ENCODE data around the gene SMIM5.

Gene SMIM5

GRCh38 chr17:75632863-75633485, at the start of gene SMIM5:
SMIM5 (plus strand) TSS chr17:75633434; CDS start chr17:75640202, 6,768 bp downstream.
- intact Hi-C loops (cut with DNase I; ENCODE audit: low total_unique reads), result loop anchor here (2.0 to 5.0 kb wide), 2 partner anchors 34 to 116 kb away; partner anchors contain the start of genes RECQL5 and SAP30BP
- Histone ChIP-seq H3K27ac (peak within 1 kb of the TSS; percentile 72 to 76), H3K27me3 (no peaks in the 10 kb centered on the region), H3K9me3 (no peaks in the 10 kb centered on the region), H3K4me3 (peak within 1 kb of the TSS in 1 of 2 donors; percentile 17), H3K4me1 (peaks cover 10 to 27% (median 20%) of the 10 kb centered on the region in 4 donors), H3K36me3 (peaks cover 0 to 46% (median 0%) of the 10 kb centered on the region in 3 donors)
- peak; percentile 93 to 97 for TF ChIP-seq CTCF (IDR thresholded peaks at IDR 0.05)
- DNase-seq, result peak; percentile 93 to 94

- Histone ChIP-seq H3K27ac (no peak overlapping the region), H3K4me3 (no peak overlapping the region), H3K27me3 (peaks cover 0 to 18% of the 10 kb centered on the region in 2 donors), H3K4me1 (peaks cover 0 to 22% (median 18%) of the 10 kb centered on the region in 4 donors), H3K36me3 (no peaks in the 10 kb centered on the region), H3K9me3 (no peaks in the 10 kb centered on the region)
- TF ChIP-seq CTCF (IDR thresholded peaks at IDR 0.05), result no peak
- no peak for DNase-seq
- intact Hi-C loops (cut with DNase I; ENCODE audit: low total_unique reads), result loop anchor here (5.0 kb wide), 2 partner anchors 63 to 158 kb away; no protein-coding TSS in a partner anchor
Measured at GRCh38 chr17:75584849-75585175, 48.4 kb upstream of the SMIM5 start.

GRCh38 chr17:75587675-75588595, 45.3 kb upstream of the SMIM5 start, which contains the start of gene MYO15B:
MYO15B (plus strand) TSS chr17:75587800; CDS start chr17:75588058, 258 bp downstream.
- peak; percentile 26 to 34 for TF ChIP-seq CTCF (IDR thresholded peaks at IDR 0.05)
- Histone ChIP-seq H3K4me1 (peaks cover 0 to 27% (median 19%) of the 10 kb centered on the region in 4 donors), H3K9me3 (no peaks in the 10 kb centered on the region), H3K36me3 (no peaks in the 10 kb centered on the region), H3K27ac (peak within 1 kb of the TSS; percentile 63 to 84), H3K27me3 (peaks cover 0 to 12% of the 10 kb centered on the region in 2 donors), H3K4me3 (peak within 1 kb of the TSS; percentile 61)
- peak in 1 of 2 donors; percentile 35 for DNase-seq
- intact Hi-C loops (cut with DNase I; ENCODE audit: low total_unique reads), result loop anchor here (5.0 kb wide), 2 partner anchors 66 to 161 kb away; no protein-coding TSS in a partner anchor

GRCh38 chr17:75588596-75589011, 44.6 kb upstream of the SMIM5 start:
- Histone ChIP-seq H3K27ac (peak overlapping the region; percentile 63 to 84), H3K4me1 (peaks cover 0 to 27% (median 19%) of the 10 kb centered on the region in 4 donors), H3K27me3 (peaks cover 0 to 12% of the 10 kb centered on the region in 2 donors), H3K9me3 (no peaks in the 10 kb centered on the region), H3K36me3 (no peaks in the 10 kb centered on the region), H3K4me3 (peak overlapping the region; percentile 61)
- TF ChIP-seq CTCF (IDR thresholded peaks at IDR 0.05), result no peak
- intact Hi-C loops (cut with DNase I; ENCODE audit: low total_unique reads), result loop anchor here (5.0 kb wide), 2 partner anchors 66 to 161 kb away; no protein-coding TSS in a partner anchor
- DNase-seq, result peak; percentile 32 to 75
